Fibroblast of mammary gland (primary cell): ENCODE data around the gene MSL3.

Source experiments
- DNase-seq: peaks from one replicate; pipeline ENCODE4 v3.0.0-alpha.2; 2010; ENCODE audit warnings: low read depth
- H3K4me3 ChIP-seq: 2 replicates; pipeline ENCODE4 v1.5.1; 2011; ENCODE audit warnings: low read depth, mild to moderate bottlenecking, low read length, moderate library complexity; ENCODE audit not compliant: control insufficient read depth
- CTCF ChIP-seq: conservative IDR thresholded peaks from 2 replicates; pipeline ENCODE4 v1.5.1; 2011; ENCODE audit warnings: low read depth, low read length, inconsistent platforms; ENCODE audit not compliant: control insufficient read depth, insufficient read depth

MSL3 gene

GRCh38 chrX:11753668-11754067 is 4.4 kb upstream of the MSL3 start:
- no peak for DNase-seq
- H3K4me3 ChIP-seq: no peak overlapping the region
- TF ChIP-seq CTCF: no peak

- no peak for TF ChIP-seq CTCF
- no peak for DNase-seq
- H3K4me3 ChIP-seq: no peak overlapping the region
These were observed 2.9 kb upstream of the MSL3 start for GRCh38 chrX:11754958-11755645.

GRCh38 chrX:11755724-11756123 is 2.3 kb upstream of the MSL3 start:
- no peak for DNase-seq
- no peak overlapping the region for H3K4me3 ChIP-seq
- no peak for TF ChIP-seq CTCF

GRCh38 chrX:11756354-11757318 is 1.4 kb upstream of the MSL3 start:
- peak overlapping the region; percentile 37 for H3K4me3 ChIP-seq
- TF ChIP-seq CTCF: no peak
- peak; percentile 52 for DNase-seq

DNA sequence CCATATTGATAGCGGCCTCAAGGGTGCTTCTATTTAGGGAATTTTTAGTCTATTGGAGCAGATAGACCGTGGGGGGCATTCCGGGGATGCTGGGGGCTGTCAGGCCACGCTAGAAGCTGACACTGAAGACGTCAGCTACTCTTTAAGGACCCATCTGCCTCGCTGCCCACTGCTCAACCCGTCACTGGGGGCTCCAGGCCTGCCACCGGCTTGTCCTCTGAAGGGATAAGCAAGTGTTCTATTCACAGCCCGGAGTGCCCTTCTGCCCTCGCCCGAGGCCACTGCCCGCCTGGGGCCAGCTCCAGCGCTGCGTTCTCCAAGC is 679 bp upstream of the MSL3 start:
- H3K4me3 ChIP-seq: peak overlapping the region; percentile 37
- DNase-seq: no peak
- no peak for TF ChIP-seq CTCF

DNA sequence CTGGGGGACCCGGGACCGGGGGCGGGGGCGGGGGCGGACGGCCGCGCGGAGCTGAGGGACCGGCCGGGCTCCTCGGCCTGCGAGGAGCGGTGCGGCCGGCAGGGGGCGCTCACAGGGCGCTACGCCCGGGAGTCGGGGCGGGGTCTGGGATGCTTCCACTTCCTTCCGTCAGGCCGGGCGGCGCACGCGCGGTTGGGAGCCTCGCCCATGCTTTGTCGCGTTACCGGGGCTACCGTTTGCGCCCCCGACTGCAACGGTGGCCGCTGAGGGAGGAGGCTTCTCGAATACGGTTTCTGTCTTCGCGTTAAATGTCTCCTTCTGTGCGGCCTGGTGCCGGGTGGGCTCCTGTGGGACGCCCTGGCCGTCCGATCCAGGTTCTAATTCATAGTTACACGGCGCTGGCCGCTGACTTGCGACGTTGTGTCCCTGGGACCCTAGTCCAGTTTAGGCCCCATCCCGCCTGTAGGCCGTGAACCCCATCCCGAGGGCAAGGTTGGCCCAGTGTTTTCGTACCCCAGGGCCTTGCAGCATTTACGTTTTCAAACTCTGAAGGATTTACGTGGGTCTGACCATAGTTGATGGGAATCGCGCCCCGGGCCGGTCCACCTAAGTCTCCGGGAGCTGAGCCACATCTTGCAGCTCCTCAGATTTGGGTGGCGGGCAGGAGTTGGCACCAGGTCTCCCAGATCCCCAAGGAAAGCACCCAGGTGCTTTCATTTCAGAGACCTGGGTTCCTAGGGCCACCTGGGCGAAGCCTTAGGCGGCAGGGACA is 549 bp downstream of the MSL3 start:
- no peak for TF ChIP-seq CTCF
- peak; percentile 73 for DNase-seq
- H3K4me3 ChIP-seq: peak overlapping the region; percentile 77
